Stimulated activated CD8-positive, alpha-beta memory T cell treated with anti-CD3 and anti-CD28 coated beads, Interleukin-12 subunit alpha, Interleukin-12 subunit beta, amount 100 ng/mL, for 4 hours (primary cell): Measurements from ENCODE around the gene ARHGAP9.
"Not testable (repeated sequence)": the region's sequence is repeated elsewhere in the genome, so short reads cannot be mapped to it uniquely, and the experiment has no call there.

Source experiments
- DNase-seq: peaks from one replicate; pipeline ENCODE4 v3.0.0-alpha.2; 2020; ENCODE audit warnings: low read depth

ARHGAP9 gene

GRCh38 chr12:57434517-57435223 lies 45.0 kb downstream of the ARHGAP9 start, which contains the start of gene INHBC:
TSS of gene INHBC (plus strand) at chr12:57434784. CDS start at chr12:57434887, 103 bp downstream.
- no peak for DNase-seq

GRCh38 chr12:57433370-57433769 lies 46.3 kb downstream of the ARHGAP9 start:
- no peak for DNase-seq

- no peak for DNase-seq
Measured at GRCh38 chr12:57431654-57432188, 47.9 kb downstream of the ARHGAP9 start.

- DNase-seq = peak; percentile 92
Measured at GRCh38 chr12:57430931-57431566, 48.6 kb downstream of the ARHGAP9 start, which contains the start of gene R3HDM2. TSS of gene R3HDM2 (minus strand) at chr12:57431043. CDS start at chr12:57310428, 120,615 bp downstream.

- no peak for DNase-seq
Measured at GRCh38 chr12:57430112-57430930, 49.3 kb downstream of the ARHGAP9 start.

GRCh38 chr12:57429473-57430111 lies 50.1 kb downstream of the ARHGAP9 start:
- DNase-seq = no peak

GRCh38 chr12:57428965-57429364 lies 50.7 kb downstream of the ARHGAP9 start:
- DNase-seq = no peak

- not testable (repeated sequence) for DNase-seq
Measured at GRCh38 chr12:57426948-57427347, 52.7 kb downstream of the ARHGAP9 start.
